Measurements from ENCODE around the gene FBXO17. TPM values are rescaled to one million over a fixed set of nuclear protein-coding genes. Genes with fewer than 3 reads are reported as not detected.

FBXO17 gene
- total RNA-seq, 1 experiment from 2014 or later, result 8.1 TPM

- no peak overlapping the region for H3K27ac ChIP-seq
- H4K20me1 ChIP-seq (ENCODE audit: insufficient read depth), result no peaks in the 10 kb centered on the region
- no peak overlapping the region for H3K4me3 ChIP-seq
- BruUV-seq (replicated peaks), result no TSS peak
- peaks cover 14% of the 10 kb centered on the region; the same call in 1 of the 2 replicates for H3F3A ChIP-seq (ENCODE audit: insufficient read depth, low read depth)
- no peak for DNase-seq
- H3K4me1 ChIP-seq (replicated peaks; ENCODE audit: insufficient read depth), result no peaks in the 10 kb centered on the region
- no peaks in the 10 kb centered on the region for H3K9me3 ChIP-seq (ENCODE audit: insufficient read depth, low read depth)
- TF ChIP-seq, protein P1, sequence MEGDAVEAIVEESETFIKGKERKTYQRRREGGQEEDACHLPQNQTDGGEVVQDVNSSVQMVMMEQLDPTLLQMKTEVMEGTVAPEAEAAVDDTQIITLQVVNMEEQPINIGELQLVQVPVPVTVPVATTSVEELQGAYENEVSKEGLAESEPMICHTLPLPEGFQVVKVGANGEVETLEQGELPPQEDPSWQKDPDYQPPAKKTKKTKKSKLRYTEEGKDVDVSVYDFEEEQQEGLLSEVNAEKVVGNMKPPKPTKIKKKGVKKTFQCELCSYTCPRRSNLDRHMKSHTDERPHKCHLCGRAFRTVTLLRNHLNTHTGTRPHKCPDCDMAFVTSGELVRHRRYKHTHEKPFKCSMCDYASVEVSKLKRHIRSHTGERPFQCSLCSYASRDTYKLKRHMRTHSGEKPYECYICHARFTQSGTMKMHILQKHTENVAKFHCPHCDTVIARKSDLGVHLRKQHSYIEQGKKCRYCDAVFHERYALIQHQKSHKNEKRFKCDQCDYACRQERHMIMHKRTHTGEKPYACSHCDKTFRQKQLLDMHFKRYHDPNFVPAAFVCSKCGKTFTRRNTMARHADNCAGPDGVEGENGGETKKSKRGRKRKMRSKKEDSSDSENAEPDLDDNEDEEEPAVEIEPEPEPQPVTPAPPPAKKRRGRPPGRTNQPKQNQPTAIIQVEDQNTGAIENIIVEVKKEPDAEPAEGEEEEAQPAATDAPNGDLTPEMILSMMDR (conservative IDR thresholded peaks at IDR 0.05), result no peak
- no peak for TF ChIP-seq EZH2 (IDR thresholded peaks at IDR 0.05; ENCODE audit: low read depth)
- H3K79me2 ChIP-seq (ENCODE audit: low read depth), result no peaks in the 10 kb centered on the region
- POLR2A ChIA-PET (ENCODE audit: unreplicated experiment), result interaction anchor here (0.6 kb wide), 1 partner anchor 38 kb away, joined by 4 read pairs; no protein-coding TSS in a partner anchor
- H3K27me3 ChIP-seq (ENCODE audit: insufficient read depth, low read depth), result 0 out of 2 replicates have a peak, but pooled peaks cover 5% of the 10 kb centered on the region
- no peak overlapping the region for H2AFZ ChIP-seq
- no peak overlapping the region for H3K4me2 ChIP-seq
- intact Hi-C loops (cut with micrococcal nuclease; ENCODE audit: unreplicated experiment), result loop anchor here (5.0 kb wide), 1 partner anchor 54 kb away; the partner anchor contains the start of gene FBXO27
- no peaks in the 10 kb centered on the region for H3K36me3 ChIP-seq (ENCODE audit: low read depth)
- CTCF ChIA-PET, result interaction anchor here (0.9 kb wide), 1 partner anchor 399 kb away, joined by 3 read pairs; no protein-coding TSS in a partner anchor
- no peaks in the 10 kb centered on the region for H3K9me2 ChIP-seq (ENCODE audit: insufficient read depth)
Measured at GRCh38 chr19:38978326-38978689, 2.8 kb upstream of the FBXO17 start.

- no peak overlapping the region for H3K27ac ChIP-seq
- peaks cover 14% of the 10 kb centered on the region; the same call in 1 of the 2 replicates for H3F3A ChIP-seq (ENCODE audit: insufficient read depth, low read depth)
- intact Hi-C loops (cut with micrococcal nuclease; ENCODE audit: unreplicated experiment), result loop anchor here (5.0 kb wide), 1 partner anchor 55 kb away; the partner anchor contains the start of gene FBXO27
- no peaks in the 10 kb centered on the region for H3K9me3 ChIP-seq (ENCODE audit: insufficient read depth, low read depth)
- ChIA-PET CTCF (interaction anchor here (0.9 kb wide), 1 partner anchor 398 kb away, joined by 3 read pairs; no protein-coding TSS in a partner anchor), POLR2A (ENCODE audit: unreplicated experiment) (no interaction called here)
- H3K79me2 ChIP-seq (ENCODE audit: low read depth), result no peaks in the 10 kb centered on the region
- H2AFZ ChIP-seq, result no peak overlapping the region
- no peaks in the 10 kb centered on the region for H3K36me3 ChIP-seq (ENCODE audit: low read depth)
- H3K4me1 ChIP-seq (replicated peaks; ENCODE audit: insufficient read depth), result no peaks in the 10 kb centered on the region
- no peak overlapping the region for H3K4me2 ChIP-seq
- 0 out of 2 replicates have a peak, but pooled peaks cover 5% of the 10 kb centered on the region for H3K27me3 ChIP-seq (ENCODE audit: insufficient read depth, low read depth)
- no peak for DNase-seq
- BruUV-seq (replicated peaks), result no TSS peak
- H3K4me3 ChIP-seq, result no peak overlapping the region
- H3K9me2 ChIP-seq (ENCODE audit: insufficient read depth), result no peaks in the 10 kb centered on the region
- TF ChIP-seq EZH2 (IDR thresholded peaks at IDR 0.05; ENCODE audit: low read depth), result no peak
- TF ChIP-seq, protein P1 (conservative IDR thresholded peaks at IDR 0.05), result no peak
- H4K20me1 ChIP-seq (ENCODE audit: insufficient read depth), result no peaks in the 10 kb centered on the region
Measured at GRCh38 chr19:38977445-38978325, 2.1 kb upstream of the FBXO17 start.

DNA sequence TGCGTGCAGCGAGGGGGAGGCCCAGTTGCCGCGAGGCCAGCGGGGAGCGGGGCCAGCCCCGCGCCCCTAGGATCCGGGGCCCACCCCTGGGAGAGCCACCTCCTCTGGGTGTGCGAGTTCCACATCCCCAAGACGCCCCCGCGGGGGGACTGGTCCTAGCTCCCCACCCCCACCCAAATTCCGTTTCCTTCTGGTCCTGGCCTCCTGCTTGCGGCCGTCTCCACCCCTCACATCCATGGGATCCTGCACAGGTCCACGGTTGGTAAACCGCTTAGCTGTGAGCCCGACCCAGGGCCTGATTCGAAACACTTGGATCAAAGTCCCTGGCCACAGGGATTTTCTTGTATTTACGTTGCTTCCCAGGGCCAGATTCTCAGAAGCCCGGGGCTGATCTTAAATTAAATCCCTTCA lies 324 bp upstream of the FBXO17 start:
- Histone ChIP-seq H3K4me2 (peak overlapping the region; percentile 81), H3K9me3 (ENCODE audit: insufficient read depth, low read depth) (no peaks in the 10 kb centered on the region), H3K9me2 (ENCODE audit: insufficient read depth) (no peaks in the 10 kb centered on the region), H2AFZ (peak overlapping the region; percentile 80; the same call in 1 of the 2 replicates), H3K4me3 (peak overlapping the region; percentile 52; the same call in 1 of the 2 replicates), H3F3A (ENCODE audit: insufficient read depth, low read depth) (peaks cover 17% of the 10 kb centered on the region; the same call in 1 of the 2 replicates), H3K4me1 (replicated peaks; ENCODE audit: insufficient read depth) (no peaks in the 10 kb centered on the region), H3K27me3 (ENCODE audit: insufficient read depth, low read depth) (0 out of 2 replicates have a peak, but pooled peaks cover 5% of the 10 kb centered on the region), H4K20me1 (ENCODE audit: insufficient read depth) (no peaks in the 10 kb centered on the region), H3K27ac (no peak overlapping the region), H3K79me2 (ENCODE audit: low read depth) (no peaks in the 10 kb centered on the region), H3K36me3 (ENCODE audit: low read depth) (no peaks in the 10 kb centered on the region)
- ChIA-PET POLR2A (ENCODE audit: unreplicated experiment) (interaction anchor here (0.5 to 0.6 kb wide), 4 partner anchors 57 to 394 kb away, joined by 3 to 6 read pairs (median 3); partner anchors contain the start of gene FBXO27), CTCF (interaction anchor here (0.6 to 1.1 kb wide), 5 partner anchors 9 to 367 kb away, joined by 3 to 5 read pairs (median 3); no protein-coding TSS in a partner anchor)
- no TSS peak for BruUV-seq (replicated peaks)
- TF ChIP-seq, protein P1 (conservative IDR thresholded peaks at IDR 0.05), result no peak
- intact Hi-C loops (cut with micrococcal nuclease; ENCODE audit: unreplicated experiment), result loop anchor here (5.0 kb wide), 1 partner anchor 56 kb away; the partner anchor contains the start of gene FBXO27
- no peak for DNase-seq
